Activated gamma-delta T cell treated with Interleukin-2 at 50 U/mL for 16 hours (primary cell): ENCODE measurements around the gene HOXC5.
A peak's percentile ranks its signal among the peaks of the same experiment; 100 is the strongest.

Experiments used
- DNase-seq: peaks from one replicate; pipeline ENCODE4 v3.0.0-alpha.2; 2020

The HOXC5 gene

GRCh38 chr12:54009171-54010052, 23.4 kb upstream of the HOXC5 start:
- no peak for DNase-seq

GRCh38 chr12:54010053-54010971, 22.5 kb upstream of the HOXC5 start:
- DNase-seq: no peak

GRCh38 chr12:54010972-54011664, 21.7 kb upstream of the HOXC5 start:
- no peak for DNase-seq

GRCh38 chr12:54011665-54012532, 21.0 kb upstream of the HOXC5 start:
- no peak for DNase-seq

- DNase-seq: no peak
Measured at GRCh38 chr12:54012631-54013409, 20.0 kb upstream of the HOXC5 start.

- no peak for DNase-seq
Measured at GRCh38 chr12:54014377-54015017, 18.4 kb upstream of the HOXC5 start.

- DNase-seq: no peak
Measured at GRCh38 chr12:54015018-54015931, 17.6 kb upstream of the HOXC5 start.

GRCh38 chr12:54016051-54016450, 16.8 kb upstream of the HOXC5 start:
- DNase-seq: no peak

- DNase-seq: no peak
Measured at GRCh38 chr12:54016478-54016964, 16.3 kb upstream of the HOXC5 start.

GRCh38 chr12:54017027-54017788, 15.6 kb upstream of the HOXC5 start:
- no peak for DNase-seq

- DNase-seq: peak; percentile 70
Measured at GRCh38 chr12:54017878-54018467, 14.9 kb upstream of the HOXC5 start.

GRCh38 chr12:54018468-54018984, 14.3 kb upstream of the HOXC5 start:
- DNase-seq: no peak

- no peak for DNase-seq
Measured at GRCh38 chr12:54019091-54019811, 13.6 kb upstream of the HOXC5 start.

- no peak for DNase-seq
Measured at GRCh38 chr12:54019924-54020590, 12.8 kb upstream of the HOXC5 start.

- no peak for DNase-seq
Measured at GRCh38 chr12:54020591-54021405, 12.1 kb upstream of the HOXC5 start.
